CD4-positive, alpha-beta T cell treated with Interleukin-21 for 1 hour (primary cell): ENCODE results near the gene LCORL.
"Not testable (repeated sequence)": the region's sequence is repeated elsewhere in the genome, so short reads cannot be mapped to it uniquely, and the experiment has no call there.

Experiments used
- DNase-seq: peaks from one replicate; pipeline ENCODE4 v3.0.0-alpha.2; 2020

The LCORL gene

DNA sequence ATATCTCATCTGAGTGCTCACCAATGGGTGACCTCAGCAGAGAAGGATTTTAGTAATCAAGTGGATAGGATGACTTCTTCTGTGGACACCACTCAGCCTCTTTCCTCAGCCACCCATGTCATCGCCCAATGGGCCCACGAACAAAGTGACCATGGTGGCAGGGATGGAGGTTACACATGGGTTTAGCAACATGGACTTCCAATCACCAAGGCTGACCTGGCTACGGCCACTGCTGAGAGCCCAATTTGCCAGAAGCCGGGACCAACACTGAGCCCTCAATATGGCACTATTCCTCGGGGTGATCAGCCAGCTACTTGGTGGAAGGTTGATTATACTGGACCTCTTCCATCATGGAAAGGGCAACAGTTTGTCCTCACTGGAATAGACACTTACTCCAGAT is 97.4 kb downstream of the LCORL start:
- no peak for DNase-seq

DNA sequence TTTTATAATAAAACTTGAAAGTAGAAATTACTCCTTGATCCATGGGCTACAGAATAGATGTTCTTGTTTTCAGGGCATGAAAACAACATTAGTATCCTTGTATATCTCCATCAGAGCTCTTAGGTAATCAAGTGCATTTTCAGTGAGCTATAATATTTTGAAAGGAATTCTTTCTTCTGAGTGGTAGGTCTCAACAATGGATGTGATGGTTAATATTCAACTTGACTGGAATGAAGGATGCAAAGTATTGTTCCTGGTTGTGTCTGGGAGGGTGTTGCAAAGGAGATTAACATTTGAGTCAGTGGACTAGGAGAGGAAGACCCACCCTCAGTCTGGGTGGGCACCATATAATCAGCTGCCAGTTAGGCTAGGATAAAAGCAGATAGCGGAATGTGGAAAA is 100.1 kb downstream of the LCORL start:
- DNase-seq: no peak

GRCh38 chr4:17920681-17921080 is 100.9 kb downstream of the LCORL start:
- DNase-seq: no peak

GRCh38 chr4:17915439-17915838 is 106.1 kb downstream of the LCORL start:
- no peak for DNase-seq

DNA sequence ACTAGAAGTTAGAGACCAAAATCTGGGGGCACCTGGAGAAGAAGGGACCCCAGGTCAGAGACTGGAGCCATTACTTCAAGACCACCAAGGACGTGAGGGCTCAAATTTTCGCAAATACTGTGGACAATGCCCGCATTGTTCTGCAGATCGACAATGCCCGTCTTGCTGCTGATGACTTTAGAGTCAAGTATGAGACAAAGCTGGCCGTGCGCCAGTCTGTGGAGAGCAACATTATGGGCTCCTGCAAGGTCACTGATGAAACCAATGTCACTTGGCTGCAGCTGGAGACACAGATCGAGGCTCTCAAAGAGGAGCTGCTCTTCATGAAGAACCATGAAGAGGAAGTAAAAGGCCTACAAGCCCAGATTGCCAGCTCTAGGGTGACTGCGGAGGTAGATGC is 109.5 kb downstream of the LCORL start:
- DNase-seq: no peak

- DNase-seq: no peak
Measured at GRCh38 chr4:17911608-17912007, 109.9 kb downstream of the LCORL start.

DNA sequence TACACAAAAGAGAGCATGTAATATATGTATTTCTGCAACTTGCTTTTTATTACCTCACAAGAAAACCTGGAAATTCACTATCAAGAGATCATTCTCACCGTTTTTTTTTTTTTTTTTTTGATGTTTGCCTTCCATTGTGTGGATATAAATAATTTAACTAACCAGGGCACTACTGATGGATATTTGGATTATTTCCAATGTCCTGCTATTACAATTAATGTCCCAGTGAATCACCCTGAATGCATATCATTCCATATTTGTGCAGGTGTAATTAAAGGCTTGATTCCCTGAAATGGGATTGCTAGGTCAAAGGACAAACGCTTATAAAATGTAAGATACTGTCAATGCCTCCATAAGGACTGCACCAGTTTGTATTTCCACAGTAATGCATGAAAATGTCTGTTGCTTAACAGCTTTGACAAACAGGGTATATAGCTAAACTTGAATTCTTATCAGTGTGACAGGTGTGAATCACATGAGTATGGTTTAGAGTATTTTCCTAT is 123.0 kb downstream of the LCORL start:
- DNase-seq: no peak

GRCh38 chr4:17895481-17895880 is 126.1 kb downstream of the LCORL start:
- DNase-seq: no peak

DNA sequence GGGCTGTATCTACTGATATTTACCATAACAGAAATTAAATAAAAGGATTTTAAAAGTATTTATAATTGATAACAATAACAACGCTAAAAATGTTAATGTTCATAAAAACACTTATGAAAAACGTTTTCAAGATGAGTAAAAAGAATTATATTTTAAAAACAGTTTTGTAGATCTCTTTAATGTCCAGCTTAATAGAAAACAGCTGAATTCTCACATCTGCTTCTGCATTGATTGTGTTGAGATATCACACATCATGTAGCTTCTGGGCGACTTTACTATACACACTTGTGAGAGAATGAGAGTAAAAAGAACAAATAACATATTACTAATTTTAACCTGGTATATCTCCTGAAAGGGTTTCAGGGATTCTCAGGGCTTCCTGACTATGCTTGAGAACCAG is 127.1 kb downstream of the LCORL start:
- no peak for DNase-seq

- DNase-seq: no peak
Measured at GRCh38 chr4:17889692-17890091, 131.9 kb downstream of the LCORL start.

GRCh38 chr4:17884511-17884910 is 137.0 kb downstream of the LCORL start:
- no peak for DNase-seq

- no peak for DNase-seq
Measured at GRCh38 chr4:17884063-17884462, 137.5 kb downstream of the LCORL start.

DNA sequence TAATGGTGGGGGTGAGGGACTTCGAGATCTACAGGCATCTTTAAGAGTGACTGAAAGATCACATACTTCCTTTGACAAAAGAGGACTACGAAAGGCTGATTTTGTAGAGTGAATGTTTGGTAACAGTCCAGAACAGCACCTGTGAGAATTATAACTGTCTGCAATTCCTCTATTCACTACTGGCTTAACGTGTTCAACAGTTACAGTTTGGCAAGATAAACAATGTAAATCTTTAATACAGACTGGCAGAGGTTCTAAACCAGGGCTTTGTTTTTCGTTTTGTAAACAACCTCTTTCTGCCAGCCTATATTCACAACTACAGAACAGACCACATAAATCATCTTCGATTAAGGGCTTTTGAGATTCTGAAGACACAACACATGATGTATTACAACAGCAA is 143.9 kb downstream of the LCORL start:
- no peak for DNase-seq

GRCh38 chr4:17876943-17877342 is 144.6 kb downstream of the LCORL start:
- DNase-seq: no peak

- DNase-seq: no peak
Measured at GRCh38 chr4:17875402-17876070, 146.0 kb downstream of the LCORL start.

- DNase-seq: no peak
Measured at GRCh38 chr4:17869327-17869726, 152.2 kb downstream of the LCORL start.

DNA sequence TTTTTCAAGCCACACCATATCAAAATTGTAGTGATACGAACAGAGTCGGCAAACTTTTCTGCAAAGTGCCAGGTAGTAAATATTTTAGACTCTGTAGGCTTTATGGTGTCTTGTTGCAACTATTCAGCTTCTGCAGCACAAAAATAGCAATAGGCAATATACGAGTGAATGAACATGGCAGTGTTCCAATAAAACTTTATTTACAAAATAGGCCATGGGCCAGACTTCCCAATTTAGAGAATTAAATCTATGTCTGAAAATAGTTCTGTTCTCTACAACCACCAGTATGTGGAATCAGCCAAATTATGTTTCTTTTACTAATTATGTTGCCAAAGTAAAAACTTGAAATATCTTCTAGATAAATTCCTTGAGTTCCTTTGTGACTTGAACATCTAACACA is 154.3 kb downstream of the LCORL start:
- no peak for DNase-seq

GRCh38 chr4:17866810-17867209 is 154.7 kb downstream of the LCORL start:
- DNase-seq: no peak

DNA sequence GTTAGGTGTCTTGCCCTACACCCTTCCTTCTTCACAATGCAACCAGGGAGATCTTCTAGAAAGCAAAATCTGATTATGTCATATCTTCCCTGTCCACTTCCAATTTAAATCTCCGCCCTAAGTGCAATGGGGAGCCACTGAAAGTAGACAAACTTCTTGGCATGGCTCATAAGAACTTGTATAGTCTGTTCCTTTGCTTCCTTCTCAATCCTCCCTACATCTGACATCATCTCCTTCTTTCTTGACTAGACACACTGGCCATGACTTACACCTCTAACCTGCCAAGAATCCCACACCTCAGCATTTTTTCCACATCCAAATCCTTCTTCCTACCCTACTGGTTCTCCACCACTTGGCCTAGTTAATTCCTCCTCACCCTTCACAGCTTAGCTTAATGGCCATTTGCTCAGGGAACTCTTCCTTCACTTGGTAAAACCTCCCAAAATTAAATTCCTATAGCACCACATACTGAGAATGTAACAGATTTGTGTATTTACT is 155.6 kb downstream of the LCORL start:
- DNase-seq: no peak

GRCh38 chr4:17861906-17862305 is 159.6 kb downstream of the LCORL start:
- DNase-seq: not testable (repeated sequence)

DNA sequence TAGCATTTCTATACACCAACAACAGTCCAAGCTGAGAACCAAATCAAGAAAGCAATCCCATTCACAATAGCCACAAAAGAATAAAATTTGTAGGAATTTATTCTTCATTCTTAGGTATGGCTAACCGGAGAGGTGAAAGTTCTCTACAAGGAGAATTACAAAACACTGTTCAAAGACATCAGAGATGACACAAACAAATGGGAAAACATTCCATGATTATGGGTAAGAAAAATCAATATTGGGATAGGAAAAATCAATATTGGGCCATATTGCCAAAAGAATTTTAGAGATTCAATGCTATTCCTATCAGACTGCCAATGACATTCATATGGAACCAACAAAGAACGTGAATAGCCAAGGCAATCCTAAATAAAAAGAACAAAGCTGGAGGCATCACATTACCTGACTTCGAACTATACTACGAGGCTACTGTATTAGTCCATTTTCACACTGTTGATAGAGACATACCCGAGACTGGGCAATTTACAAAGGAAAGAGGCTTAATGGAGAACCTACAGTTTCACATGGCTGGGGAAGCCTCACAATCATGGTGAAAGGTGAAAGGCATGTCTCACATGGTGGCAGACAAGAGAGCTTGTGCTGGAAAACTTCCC is 161.7 kb downstream of the LCORL start:
- no peak for DNase-seq

- DNase-seq: no peak
Measured at GRCh38 chr4:17854036-17854435, 167.5 kb downstream of the LCORL start.

DNA sequence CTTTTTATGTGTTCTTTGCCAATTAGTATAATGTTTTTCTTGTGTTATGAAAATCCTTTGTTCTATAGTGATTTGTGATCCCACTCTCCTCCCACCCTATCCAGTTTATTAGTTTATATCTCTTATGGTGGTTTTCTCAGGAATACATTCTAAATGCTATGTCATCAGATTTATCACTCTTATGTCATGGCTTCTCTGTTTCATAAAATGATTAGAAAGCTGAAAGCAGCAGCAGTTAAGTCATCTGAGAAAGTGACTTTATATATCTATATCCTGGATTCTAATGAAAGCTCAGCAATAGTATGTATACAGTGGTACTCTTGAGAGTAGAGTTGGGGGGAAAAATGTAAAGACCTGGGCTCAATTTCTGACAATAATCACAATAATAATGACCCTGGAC is 169.6 kb downstream of the LCORL start:
- no peak for DNase-seq

DNA sequence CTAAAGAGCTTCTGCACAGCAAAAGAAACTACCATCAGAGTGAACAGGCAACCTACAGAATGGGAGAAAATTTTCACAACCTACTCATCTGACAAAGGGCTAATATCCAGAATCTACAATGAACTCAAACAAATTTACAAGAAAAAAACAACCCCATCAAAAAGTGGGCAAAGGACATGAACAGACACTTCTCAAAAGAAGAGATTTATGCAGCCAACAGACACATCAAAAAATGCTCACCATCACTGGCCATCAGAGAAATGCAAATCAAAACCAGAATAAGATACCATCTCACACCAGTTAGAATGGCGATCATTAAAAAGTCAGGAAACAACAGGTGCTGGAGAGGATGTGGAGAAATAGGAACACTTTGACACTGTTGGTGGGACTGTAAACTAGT is 171.3 kb downstream of the LCORL start:
- not testable (repeated sequence) for DNase-seq

DNA sequence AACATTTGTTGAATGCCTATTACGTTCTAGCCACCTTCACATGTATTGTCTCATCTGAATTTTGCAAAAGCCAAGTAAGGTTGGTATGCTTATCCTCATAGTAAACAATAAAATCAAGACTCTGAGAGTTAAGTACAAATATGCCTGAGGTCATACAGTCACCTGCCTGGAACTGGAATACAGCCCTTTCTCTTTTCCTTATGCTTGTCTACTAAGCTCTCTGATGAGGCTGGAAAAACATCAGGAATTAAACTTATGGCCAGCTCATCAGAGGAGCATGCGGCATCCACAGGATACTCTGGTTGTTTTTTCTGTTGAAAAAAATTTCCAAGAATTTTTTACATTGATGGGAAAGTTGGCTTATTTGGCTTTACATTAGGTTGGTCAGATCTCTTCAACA is 175.3 kb downstream of the LCORL start:
- no peak for DNase-seq
